SU-DHL-6 (cell line): Measurements from ENCODE around the gene PLIN4.

ENCODE experiments used
- H2AFZ ChIP-seq: fragments of 200-600 bp; sonication (generic); 2 replicates; pipeline ENCODE4 v1.6.1; 2014; ENCODE audit warnings: low read depth, mild to moderate bottlenecking, moderate library complexity, mixed read lengths, antibody characterized with exemption, low read length; ENCODE audit not compliant: severe bottlenecking
- H3F3A ChIP-seq: fragments of 200-600 bp; shearing (Covaris generic); 2 replicates; pipeline ENCODE4 v1.6.0; 2016; ENCODE audit warnings: antibody characterized with exemption, mild to moderate bottlenecking; ENCODE audit not compliant: insufficient read depth
- H3K27ac ChIP-seq: fragments of 200-600 bp; sonication (generic); 2 replicates; pipeline ENCODE4 v1.5.1; 2016; ENCODE audit warnings: low read depth, mild to moderate bottlenecking, low read length, moderate library complexity, mixed read lengths
- H3K27me3 ChIP-seq: fragments of 200-600 bp; sonication (generic), shearing (Covaris generic); 2 replicates; pipeline ENCODE4 v1.6.0; 2014; ENCODE audit warnings: mild to moderate bottlenecking, low read length
- H3K36me3 ChIP-seq: fragments of 200-600 bp; sonication (generic); 2 replicates; pipeline ENCODE4 v1.6.1; 2014; ENCODE audit warnings: mild to moderate bottlenecking, low read length, mixed read lengths
- H3K4me2 ChIP-seq: fragments of 300-600, 200-600 bp; shearing (Covaris generic), sonication (generic); 2 replicates; pipeline ENCODE4 v1.6.0; 2014; ENCODE audit warnings: low read length, low read depth, mild to moderate bottlenecking; ENCODE audit not compliant: poor library complexity, severe bottlenecking
- H3K4me3 ChIP-seq: fragments of 200-600 bp; sonication (generic); 2 replicates; pipeline ENCODE4 v1.5.1; 2014; ENCODE audit warnings: antibody characterized with exemption, low read length, mild to moderate bottlenecking, mixed read lengths; ENCODE audit not compliant: insufficient read depth, poor library complexity, severe bottlenecking
- H3K79me2 ChIP-seq: fragments of 200-600 bp; sonication (generic); 2 replicates; pipeline ENCODE4 v1.6.1; 2014; ENCODE audit warnings: mild to moderate bottlenecking, low read length, moderate library complexity; ENCODE audit not compliant: insufficient read depth
- H3K9ac ChIP-seq: fragments of 200-600 bp; sonication (generic); 2 replicates; pipeline ENCODE4 v1.7.0; 2014; ENCODE audit warnings: mild to moderate bottlenecking, low read length
- H3K9me2 ChIP-seq: fragments of 200-600 bp; sonication (generic); replicated peaks from 2 replicates; pipeline ENCODE4 v1.6.1; 2014; ENCODE audit warnings: low read length; ENCODE audit not compliant: insufficient read depth
- H3K9me3 ChIP-seq: fragments of 200-600 bp; sonication (generic); 2 replicates; pipeline ENCODE4 v1.6.1; 2014; ENCODE audit warnings: low read length, mixed read lengths; ENCODE audit not compliant: insufficient read depth
- H4K20me1 ChIP-seq: fragments of 200-600 bp; sonication (generic); 2 replicates; pipeline ENCODE4 v1.6.1; 2014; ENCODE audit warnings: low read depth, mild to moderate bottlenecking, antibody characterized with exemption, low read length, moderate library complexity, mixed read lengths
- EZH2phosphoT487 ChIP-seq: fragments of 200-600 bp; sonication (generic), shearing (Covaris generic); conservative IDR thresholded peaks from 2 replicates; pipeline ENCODE4 v1.6.1; 2018; ENCODE audit warnings: mild to moderate bottlenecking, antibody characterized with exemption, low read length, moderate library complexity, mixed read lengths
- TF ChIP-seq, protein P1 (sequence below): fragments of 200-600 bp; sonication (generic); IDR thresholded peaks from one replicate; pipeline ENCODE4 v1.5.1; 2017; ENCODE audit warnings: antibody characterized with exemption, mild to moderate bottlenecking, low read length, moderate library complexity; ENCODE audit not compliant: insufficient read depth, poor library complexity, severe bottlenecking

Gene PLIN4

DNA sequence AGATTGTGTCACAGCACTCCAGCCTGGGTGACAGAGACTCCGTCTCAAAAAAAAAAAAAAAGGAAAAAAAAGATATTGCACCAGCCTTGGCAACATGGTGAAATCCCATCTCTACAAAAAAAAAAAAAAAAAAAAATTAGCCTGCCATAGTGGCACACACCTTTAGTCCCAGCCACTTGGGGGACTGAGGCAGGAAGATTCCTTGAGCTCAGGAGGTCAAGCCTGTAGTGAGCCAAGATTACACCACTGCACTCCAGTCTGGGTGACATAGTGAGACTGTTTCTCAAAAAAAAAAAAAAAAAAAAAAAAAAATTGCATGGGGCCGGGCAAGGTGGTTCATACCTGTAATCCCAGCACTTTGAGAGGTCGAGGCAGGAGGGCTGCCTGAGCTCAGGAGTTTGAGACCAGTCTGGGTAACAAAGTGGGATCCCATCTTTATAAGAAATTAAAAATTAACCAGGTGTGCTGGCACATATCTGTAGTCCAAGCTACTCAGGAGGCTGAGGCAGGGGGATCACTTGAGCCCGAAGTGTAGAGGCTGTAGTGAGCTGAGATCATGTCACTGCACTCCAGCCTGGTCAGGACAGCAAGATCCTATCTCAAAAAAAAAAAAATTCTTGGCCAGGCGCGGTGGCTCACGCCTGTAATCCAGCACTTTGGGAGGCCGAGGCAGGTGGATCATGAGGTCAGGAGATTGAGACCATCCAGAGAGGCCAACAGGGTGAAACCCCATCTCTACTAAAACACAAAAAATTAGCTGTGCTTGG is 53.3 kb downstream of the PLIN4 start:
- Histone ChIP-seq H3K27ac (no peak overlapping the region), H3K9ac (no peak overlapping the region), H3K27me3 (no peaks in the 10 kb centered on the region), H3K36me3 (no peaks in the 10 kb centered on the region), H3K9me3 (no peaks in the 10 kb centered on the region), H3K4me2 (no peak overlapping the region), H3K4me3 (no peak overlapping the region), H3K79me2 (no peaks in the 10 kb centered on the region), H3F3A (no peaks in the 10 kb centered on the region), H4K20me1 (no peaks in the 10 kb centered on the region), H3K9me2 (no peaks in the 10 kb centered on the region), H2AFZ (no peak overlapping the region)
- TF ChIP-seq, protein P1, sequence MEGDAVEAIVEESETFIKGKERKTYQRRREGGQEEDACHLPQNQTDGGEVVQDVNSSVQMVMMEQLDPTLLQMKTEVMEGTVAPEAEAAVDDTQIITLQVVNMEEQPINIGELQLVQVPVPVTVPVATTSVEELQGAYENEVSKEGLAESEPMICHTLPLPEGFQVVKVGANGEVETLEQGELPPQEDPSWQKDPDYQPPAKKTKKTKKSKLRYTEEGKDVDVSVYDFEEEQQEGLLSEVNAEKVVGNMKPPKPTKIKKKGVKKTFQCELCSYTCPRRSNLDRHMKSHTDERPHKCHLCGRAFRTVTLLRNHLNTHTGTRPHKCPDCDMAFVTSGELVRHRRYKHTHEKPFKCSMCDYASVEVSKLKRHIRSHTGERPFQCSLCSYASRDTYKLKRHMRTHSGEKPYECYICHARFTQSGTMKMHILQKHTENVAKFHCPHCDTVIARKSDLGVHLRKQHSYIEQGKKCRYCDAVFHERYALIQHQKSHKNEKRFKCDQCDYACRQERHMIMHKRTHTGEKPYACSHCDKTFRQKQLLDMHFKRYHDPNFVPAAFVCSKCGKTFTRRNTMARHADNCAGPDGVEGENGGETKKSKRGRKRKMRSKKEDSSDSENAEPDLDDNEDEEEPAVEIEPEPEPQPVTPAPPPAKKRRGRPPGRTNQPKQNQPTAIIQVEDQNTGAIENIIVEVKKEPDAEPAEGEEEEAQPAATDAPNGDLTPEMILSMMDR: no peak
- TF ChIP-seq EZH2phosphoT487: no peak

- H2AFZ ChIP-seq: peak within 1 kb of the TSS; percentile 94
- peak within 1 kb of the TSS; percentile 88 for H3K4me3 ChIP-seq
- H3K27me3 ChIP-seq: no peaks in the 10 kb centered on the region
- no peaks in the 10 kb centered on the region for H4K20me1 ChIP-seq
- no peak within 1 kb of the TSS for H3K27ac ChIP-seq
- no peaks in the 10 kb centered on the region for H3K9me2 ChIP-seq
- H3K36me3 ChIP-seq: no peaks in the 10 kb centered on the region
- H3K9ac ChIP-seq: peak within 1 kb of the TSS; percentile 53
- TF ChIP-seq EZH2phosphoT487: no peak
- TF ChIP-seq, protein P1: no peak
- H3F3A ChIP-seq: no peaks in the 10 kb centered on the region
- H3K4me2 ChIP-seq: peak within 1 kb of the TSS; percentile 96
- no peaks in the 10 kb centered on the region for H3K9me3 ChIP-seq
- 0 out of 2 replicates have a peak, but pooled peaks cover 7% of the 10 kb centered on the region for H3K79me2 ChIP-seq
Measured at GRCh38 chr19:4457654-4458395, 60.5 kb downstream of the PLIN4 start, which contains the start of gene UBXN6. Gene UBXN6, minus strand, starts transcription at chr19:4457794. Its CDS starts 97 bp downstream, at chr19:4457697.

DNA sequence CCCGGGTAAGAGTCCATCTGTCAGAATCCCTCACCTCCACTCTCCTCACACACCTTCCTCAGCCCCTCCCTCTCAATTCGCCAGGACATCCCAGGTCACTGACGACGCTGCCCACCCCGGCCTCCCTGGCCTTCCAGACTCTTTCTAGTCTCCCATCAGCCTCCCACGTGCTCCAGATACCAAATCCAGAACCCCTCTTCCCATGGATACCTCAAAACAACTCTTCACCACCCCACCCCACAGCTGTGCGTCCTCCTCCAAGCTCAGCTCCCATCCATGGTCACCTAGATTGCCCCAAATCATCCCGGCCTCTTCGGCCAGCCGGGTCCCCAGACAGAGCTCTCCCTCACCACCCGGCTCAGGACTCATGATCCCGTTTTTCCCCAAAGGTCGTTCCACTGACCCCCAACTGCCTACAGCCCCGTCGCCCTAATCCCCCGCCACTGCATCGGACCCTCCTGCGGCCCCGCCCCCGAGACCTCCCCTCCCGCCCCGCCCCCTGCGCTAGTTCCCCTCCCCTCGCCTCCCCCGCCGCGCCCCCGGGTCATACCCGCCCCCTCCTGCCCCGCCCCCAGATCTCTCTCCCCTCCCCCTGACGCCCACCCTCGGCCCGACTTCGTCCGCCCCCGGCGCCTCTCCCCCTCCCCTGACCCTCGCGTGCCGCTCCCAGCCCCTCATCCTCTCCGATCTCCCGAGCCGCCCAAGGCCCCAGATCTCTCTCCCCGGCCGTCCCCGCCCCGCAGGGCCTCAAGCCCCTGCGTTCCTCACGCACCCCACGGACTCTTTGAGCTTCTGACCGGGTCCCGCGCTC is 61.2 kb downstream of the PLIN4 start:
- no peaks in the 10 kb centered on the region for H3K9me3 ChIP-seq
- no peaks in the 10 kb centered on the region for H4K20me1 ChIP-seq
- H3F3A ChIP-seq: no peaks in the 10 kb centered on the region
- H3K27me3 ChIP-seq: no peaks in the 10 kb centered on the region
- no peak overlapping the region for H3K27ac ChIP-seq
- peak overlapping the region; percentile 53 for H3K9ac ChIP-seq
- TF ChIP-seq, protein P1: no peak
- no peak for TF ChIP-seq EZH2phosphoT487
- peak overlapping the region; percentile 77 for H3K4me2 ChIP-seq
- H3K36me3 ChIP-seq: no peaks in the 10 kb centered on the region
- peak overlapping the region; percentile 88 for H3K4me3 ChIP-seq
- no peaks in the 10 kb centered on the region for H3K9me2 ChIP-seq
- no peak overlapping the region for H2AFZ ChIP-seq
- 0 out of 2 replicates have a peak, but pooled peaks cover 7% of the 10 kb centered on the region for H3K79me2 ChIP-seq
